ENCODE measurements around the gene INPPL1.

INPPL1 gene

GRCh38 chr11:72283947-72284346, 59.4 kb downstream of the INPPL1 start:
- no peak for DNase-seq (ENCODE audit: extremely low read depth, low read depth)
- H3K4me3 ChIP-seq (replicated peaks; ENCODE audit: low read depth, low read length), result no peak overlapping the region
- no peak for TF ChIP-seq CTCF (IDR thresholded peaks at IDR 0.05; ENCODE audit: low read depth, low read length, missing control alignments)

GRCh38 chr11:72287293-72287692, 62.7 kb downstream of the INPPL1 start:
- no peak for DNase-seq (ENCODE audit: extremely low read depth, low read depth)
- no peak overlapping the region for H3K4me3 ChIP-seq (replicated peaks; ENCODE audit: low read depth, low read length)
- TF ChIP-seq CTCF (IDR thresholded peaks at IDR 0.05; ENCODE audit: low read depth, low read length, missing control alignments), result no peak
